GM12872 (cell line): Measurements from ENCODE around the gene TPRKB.

ENCODE experiments used
- TF ChIP-seq, protein P1 (sequence below): IDR thresholded peaks from 3 replicates; pipeline ENCODE4 v1.5.1; 2011; ENCODE audit warnings: low read depth, mild to moderate bottlenecking, low read length, moderate library complexity; ENCODE audit not compliant: insufficient read depth

The TPRKB gene

DNA sequence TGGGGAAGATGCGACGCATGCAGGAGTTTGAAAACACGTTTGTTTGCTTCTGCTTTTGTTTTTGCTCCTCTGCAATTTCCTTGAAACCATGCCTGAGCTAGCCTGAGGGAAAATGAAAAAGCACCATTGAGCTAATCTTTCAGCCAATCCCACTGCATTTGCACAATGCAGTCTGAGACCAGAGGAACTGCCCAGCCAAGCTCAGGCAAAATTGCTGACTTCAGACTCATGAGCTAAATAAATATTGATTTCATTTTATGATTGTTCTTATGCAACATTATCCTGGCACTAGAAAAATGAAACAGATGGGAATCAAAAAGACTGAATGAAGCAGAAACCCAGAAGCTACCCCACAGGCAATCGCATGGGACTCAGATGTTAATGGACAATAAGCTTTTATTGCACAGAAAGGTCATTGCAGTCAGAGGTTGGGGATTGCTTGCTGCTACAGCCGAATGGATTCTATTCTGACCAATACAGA lies 37.0 kb downstream of the TPRKB start:
- TF ChIP-seq, protein P1, sequence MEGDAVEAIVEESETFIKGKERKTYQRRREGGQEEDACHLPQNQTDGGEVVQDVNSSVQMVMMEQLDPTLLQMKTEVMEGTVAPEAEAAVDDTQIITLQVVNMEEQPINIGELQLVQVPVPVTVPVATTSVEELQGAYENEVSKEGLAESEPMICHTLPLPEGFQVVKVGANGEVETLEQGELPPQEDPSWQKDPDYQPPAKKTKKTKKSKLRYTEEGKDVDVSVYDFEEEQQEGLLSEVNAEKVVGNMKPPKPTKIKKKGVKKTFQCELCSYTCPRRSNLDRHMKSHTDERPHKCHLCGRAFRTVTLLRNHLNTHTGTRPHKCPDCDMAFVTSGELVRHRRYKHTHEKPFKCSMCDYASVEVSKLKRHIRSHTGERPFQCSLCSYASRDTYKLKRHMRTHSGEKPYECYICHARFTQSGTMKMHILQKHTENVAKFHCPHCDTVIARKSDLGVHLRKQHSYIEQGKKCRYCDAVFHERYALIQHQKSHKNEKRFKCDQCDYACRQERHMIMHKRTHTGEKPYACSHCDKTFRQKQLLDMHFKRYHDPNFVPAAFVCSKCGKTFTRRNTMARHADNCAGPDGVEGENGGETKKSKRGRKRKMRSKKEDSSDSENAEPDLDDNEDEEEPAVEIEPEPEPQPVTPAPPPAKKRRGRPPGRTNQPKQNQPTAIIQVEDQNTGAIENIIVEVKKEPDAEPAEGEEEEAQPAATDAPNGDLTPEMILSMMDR = no peak

- TF ChIP-seq, protein P1 = no peak
Measured at GRCh38 chr2:73699437-73699836, 37.7 kb downstream of the TPRKB start.

DNA sequence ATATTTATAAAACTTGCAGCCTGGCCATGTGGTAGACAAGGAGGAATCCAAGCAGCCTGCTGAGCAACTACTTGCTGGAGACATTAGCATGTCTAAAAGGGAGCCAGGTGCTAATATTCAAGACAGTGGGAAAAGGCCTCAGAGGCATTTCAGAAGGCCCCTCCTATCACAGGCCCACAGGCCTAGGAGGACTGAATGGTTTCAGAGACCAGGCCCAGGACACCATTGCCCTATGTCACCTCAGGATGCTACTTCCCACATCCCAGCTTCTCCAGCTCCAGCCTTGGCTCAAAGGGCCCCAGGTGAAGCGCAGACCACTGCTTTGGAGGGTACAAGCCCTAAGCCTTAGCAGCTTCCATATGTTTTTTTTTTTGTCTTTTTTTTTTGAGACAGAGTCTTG lies 39.0 kb downstream of the TPRKB start:
- TF ChIP-seq, protein P1 = no peak

DNA sequence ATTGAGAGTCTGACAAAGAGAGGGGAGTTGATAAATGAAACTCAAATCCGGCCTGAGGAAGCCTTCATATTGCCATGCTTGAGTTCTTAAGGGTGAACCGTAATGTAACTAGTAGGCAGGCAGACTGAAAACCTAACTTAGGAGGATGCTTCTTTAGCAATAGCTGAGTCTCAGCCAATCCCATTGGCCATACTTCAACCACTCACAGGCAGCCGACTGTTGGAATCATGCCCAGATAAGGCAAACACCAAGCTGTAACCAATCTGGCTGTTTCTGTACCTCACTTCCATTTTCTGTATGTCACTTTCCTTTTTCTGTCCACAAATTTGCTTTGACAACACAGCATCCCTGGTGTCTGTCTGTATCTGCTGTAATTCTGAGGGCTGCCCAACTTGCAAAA lies 39.5 kb downstream of the TPRKB start:
- TF ChIP-seq, protein P1 = no peak

DNA sequence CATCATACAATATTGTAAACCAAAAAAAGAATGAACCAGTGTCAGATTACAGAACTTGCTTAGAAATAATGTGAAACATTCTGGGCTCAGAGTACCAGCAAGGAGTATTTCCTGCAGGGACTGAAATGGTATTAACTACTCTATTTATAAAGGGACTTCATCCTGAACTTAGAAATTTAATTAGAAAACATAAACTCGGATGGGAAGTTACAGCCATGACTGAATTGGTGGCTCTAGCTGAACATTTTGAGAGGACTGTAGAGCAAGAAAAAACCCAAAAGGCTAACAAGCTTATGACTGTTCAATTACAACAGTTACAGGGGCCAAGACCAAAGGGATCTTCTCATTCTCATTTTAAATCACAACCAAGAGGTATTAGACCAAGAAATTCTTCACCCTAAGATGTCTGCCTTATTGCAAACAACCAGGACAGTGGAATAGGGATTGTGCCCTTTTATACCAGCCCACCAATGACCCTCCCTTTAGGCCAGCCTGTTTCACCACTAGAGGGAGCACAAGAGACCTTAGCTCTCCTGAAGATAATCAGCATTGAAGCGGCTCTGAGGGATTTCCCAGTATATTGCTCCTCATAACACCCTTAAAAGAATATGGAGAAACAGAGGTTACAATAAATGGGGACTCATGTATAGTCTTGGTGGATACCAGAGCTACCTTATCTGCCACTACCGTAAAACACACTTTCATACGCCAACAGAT lies 46.6 kb downstream of the TPRKB start:
- TF ChIP-seq, protein P1 = peak; percentile 60

- TF ChIP-seq, protein P1 = no peak
Measured at GRCh38 chr2:73685764-73686438, 51.2 kb downstream of the TPRKB start.

- TF ChIP-seq, protein P1 = peak; percentile 63
Measured at GRCh38 chr2:73679951-73680571, 57.1 kb downstream of the TPRKB start.
